SK-N-SH (cell line): Measurements from ENCODE around the gene TFRC. TPM values are rescaled to one million over a fixed set of nuclear protein-coding genes. Genes with fewer than 3 reads are reported as not detected.

Experiments
- CTCF ChIA-PET: fragments of 300-600, 350-600 bp; formaldehyde crosslinking; extraction: SDS; loops from one replicate; lab custom pipeline; 2021; lab: Yijun Ruan, JAX
- POLR2A ChIA-PET: fragments of 350-600 bp; sonication (Branson Sonifier 250); formaldehyde crosslinking; extraction: SDS; loops from one replicate; lab custom pipeline; 2020; ENCODE audit warnings: antibody characterized with exemption, inconsistent platforms; lab: Yijun Ruan, JAX
- DNase-seq: peaks from one replicate; pipeline ENCODE4 v3.0.0; 2012
- H2AFZ ChIP-seq: fragments of 200-600 bp; sonication (generic); 2 replicates; pipeline ENCODE4 v1.8.1; 2016; ENCODE audit warnings: antibody characterized with exemption, mild to moderate bottlenecking, low read depth
- H3F3A ChIP-seq: fragments of 200-600 bp; sonication (generic); replicated peaks from 2 replicates; pipeline ENCODE3; 2016; ENCODE audit warnings: antibody characterized with exemption, mild to moderate bottlenecking; ENCODE audit not compliant: insufficient read depth
- H3K27ac ChIP-seq, 2 experiments: fragments of 200-500 bp in 1 of 2; fragments of 200-600 bp in 1 of 2; sonication (Bioruptor generic) in 1 of 2; sonication (generic), shearing (Covaris generic) in 1 of 2; 2 replicates each; pipeline versions ENCODE4 v1.5.1 to v1.6.1; 2014 to 2016; ENCODE audit warnings: low read depth in 2 of 2, inconsistent platforms in 1 of 2, low read length in 1 of 2, mild to moderate bottlenecking in 1 of 2, mixed read lengths in 1 of 2
- H3K27me3 ChIP-seq: fragments of 200-600 bp; sonication (generic), shearing (Covaris generic); 2 replicates; pipeline ENCODE4 v1.6.1; 2016; ENCODE audit warnings: mixed run types; ENCODE audit not compliant: insufficient read depth
- H3K36me3 ChIP-seq, 2 experiments: fragments of 200-500 bp in 1 of 2; fragments of 200-600 bp in 1 of 2; sonication (Bioruptor generic) in 1 of 2; sonication (generic) in 1 of 2; replicated peaks in 1 of 2; 2 replicates each; pipeline versions ENCODE3 to v1.5.1; 2014 to 2016; ENCODE audit warnings: low read length in 1 of 2, mild to moderate bottlenecking in 1 of 2; ENCODE audit not compliant: insufficient read depth in 2 of 2, control insufficient read depth in 1 of 2
- H3K4me1 ChIP-seq, 2 experiments: fragments of 200-500 bp in 1 of 2; fragments of 200-600 bp in 1 of 2; sonication (Bioruptor generic) in 1 of 2; sonication (generic), shearing (Covaris generic) in 1 of 2; 2 replicates each; pipeline versions ENCODE4 v1.5.1 to v1.6.1; 2014 to 2016; ENCODE audit warnings: low read depth in 1 of 2, low read length in 1 of 2, mixed run types in 1 of 2; ENCODE audit not compliant: insufficient read depth in 2 of 2, control insufficient read depth in 1 of 2
- H3K4me2 ChIP-seq: fragments of 200-600 bp; sonication (generic), shearing (Covaris generic); 2 replicates; pipeline ENCODE4 v1.6.1; 2017; ENCODE audit warnings: mixed run types
- H3K4me3 ChIP-seq, 2 experiments: fragments of 200-500 bp in 1 of 2; fragments of 200-600 bp in 1 of 2; sonication (Bioruptor generic) in 1 of 2; sonication (generic), shearing (Covaris generic) in 1 of 2; 2 replicates each; pipeline versions ENCODE4 v1.5.1 to v1.8.1; 2014 to 2016; ENCODE audit warnings: low read depth in 2 of 2, inconsistent platforms in 1 of 2, low read length in 1 of 2, mild to moderate bottlenecking in 1 of 2, mixed read lengths in 1 of 2, moderate library complexity in 1 of 2
- H3K79me2 ChIP-seq: fragments of 200-600 bp; sonication (generic); 2 replicates; pipeline ENCODE4 v1.8.1; 2017; ENCODE audit warnings: mild to moderate bottlenecking; ENCODE audit not compliant: insufficient read depth
- H3K9ac ChIP-seq: fragments of 200-600 bp; sonication (generic); 2 replicates; pipeline ENCODE4 v1.6.1; 2017; ENCODE audit warnings: mixed run types
- H3K9me2 ChIP-seq: fragments of 200-600 bp; sonication (generic); 2 replicates; pipeline ENCODE4 v1.6.1; 2017; ENCODE audit warnings: mixed run types
- H3K9me3 ChIP-seq: fragments of 200-600 bp; sonication (generic); 2 replicates; pipeline ENCODE4 v1.6.1; 2017; ENCODE audit warnings: mixed run types, mild to moderate bottlenecking, moderate library complexity
- H4K20me1 ChIP-seq: fragments of 200-600 bp; sonication (generic); 2 replicates; pipeline ENCODE4 v1.6.1; 2017; ENCODE audit warnings: mild to moderate bottlenecking, mixed run types; ENCODE audit not compliant: insufficient read depth
- EZH2phosphoT487 ChIP-seq: fragments of 200-600 bp; sonication (generic); IDR thresholded peaks from 2 replicates; pipeline ENCODE4 v1.6.1; 2017; ENCODE audit warnings: low read depth, mixed run types, mild to moderate bottlenecking, antibody characterized with exemption, moderate library complexity, borderline replicate concordance
- FOXJ3 ChIP-seq: sonication (generic); formaldehyde crosslinking; IDR thresholded peaks from 2 replicates; pipeline ENCODE4 v1.5.1; 2020; ENCODE audit warnings: mild to moderate bottlenecking, missing genetic modification reagents
- FOXM1 ChIP-seq: IDR thresholded peaks from 2 replicates; pipeline ENCODE4 v1.4.0; 2012; ENCODE audit warnings: low read depth, mild to moderate bottlenecking
- GABPA ChIP-seq: IDR thresholded peaks from 2 replicates; pipeline ENCODE4 v1.4.0; 2012; ENCODE audit warnings: low read depth, mild to moderate bottlenecking
- POLR2AphosphoS5 ChIP-seq: IDR thresholded peaks from 2 replicates; pipeline ENCODE4 v1.6.1; 2012; ENCODE audit warnings: low read depth, low read length
- RXRA ChIP-seq: IDR thresholded peaks from 2 replicates; pipeline ENCODE4 v1.4.0; 2012; ENCODE audit warnings: low read depth, mild to moderate bottlenecking, borderline replicate concordance
- WGBS: methylation state at CpG from one replicate; pipeline ENCODE4 v1.1.6; 2017; ENCODE audit warnings: low lambda C conversion rate; 5-methylcytosine and 5-hydroxymethylcytosine counted together
- polyA plus RNA-seq, 3 experiments: library from polyadenylated mRNA; depleted of rRNA; stranded (reverse); fragments of >200 nt; gene quantifications; 2 replicates each; pipeline ENCODE4 v1.2.3, GENCODE V29; 2012
- TF ChIP-seq, protein P1 (sequence below): IDR thresholded peaks from 2 replicates; pipeline ENCODE4 v1.4.0; 2012; ENCODE audit warnings: low read depth, borderline replicate concordance
- TF ChIP-seq, protein P2 (sequence below): IDR thresholded peaks from 2 replicates; pipeline ENCODE4 v1.4.0; 2012; ENCODE audit warnings: low read depth, borderline replicate concordance
- TF ChIP-seq, protein P3 (sequence below): fragments of 150-350 bp; IDR thresholded peaks from 2 replicates; pipeline ENCODE4 v1.6.1; 2017; ENCODE audit warnings: antibody characterized with exemption, low read length, low read depth, borderline replicate concordance
- TF ChIP-seq, protein P4 (sequence below): fragments of 150-350 bp; IDR thresholded peaks from 2 replicates; pipeline ENCODE4 v1.6.1; 2016; ENCODE audit warnings: mild to moderate bottlenecking, low read depth, low read length

TFRC gene
- polyA plus RNA-seq, 1 of the 3 experiments (the other 2 are of a cell fraction), result 35.0 TPM

DNA sequence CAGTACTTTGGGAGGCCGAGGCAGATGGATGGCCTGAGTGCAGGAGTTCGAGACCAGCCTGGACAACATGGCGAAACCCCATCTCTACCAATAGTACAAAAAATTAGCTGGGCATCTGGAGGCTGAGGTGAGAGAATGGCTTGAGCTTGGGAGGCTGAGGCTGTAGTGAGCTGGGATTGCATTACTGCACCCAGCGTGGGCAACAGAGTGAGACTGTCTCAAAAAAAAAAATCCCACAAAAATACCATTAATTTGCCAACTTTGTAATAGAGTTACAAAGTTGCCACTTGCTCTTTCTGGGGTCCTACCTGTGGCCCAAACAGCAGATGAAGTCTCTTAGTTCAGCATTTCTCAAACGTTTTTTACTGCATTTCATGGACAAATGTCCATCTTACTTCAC, 6.0 kb upstream of the TFRC start:
- H2AFZ ChIP-seq, result no peak overlapping the region
- H3K36me3 ChIP-seq, result no peaks in the 10 kb centered on the region
- 61% methylated on average over 5 of the region's 5 CpGs for WGBS
- H3K4me2 ChIP-seq, result no peak overlapping the region
- no peaks in the 10 kb centered on the region for H3K27me3 ChIP-seq
- H3K4me3 ChIP-seq, result no peak overlapping the region
- ChIA-PET POLR2A (no interaction called here), CTCF (no interaction called here)
- H3K4me1 ChIP-seq, result no peaks in the 10 kb centered on the region
- H3F3A ChIP-seq, result no peaks in the 10 kb centered on the region
- TF ChIP-seq EZH2phosphoT487 (no peak), FOXJ3 (CRISPR knock-in tag) (no peak), FOXM1 (no peak), RXRA (no peak)
- TF ChIP-seq, protein P1, sequence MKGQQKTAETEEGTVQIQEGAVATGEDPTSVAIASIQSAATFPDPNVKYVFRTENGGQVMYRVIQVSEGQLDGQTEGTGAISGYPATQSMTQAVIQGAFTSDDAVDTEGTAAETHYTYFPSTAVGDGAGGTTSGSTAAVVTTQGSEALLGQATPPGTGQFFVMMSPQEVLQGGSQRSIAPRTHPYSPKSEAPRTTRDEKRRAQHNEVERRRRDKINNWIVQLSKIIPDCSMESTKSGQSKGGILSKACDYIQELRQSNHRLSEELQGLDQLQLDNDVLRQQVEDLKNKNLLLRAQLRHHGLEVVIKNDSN, result no peak
- TF ChIP-seq, protein P2, sequence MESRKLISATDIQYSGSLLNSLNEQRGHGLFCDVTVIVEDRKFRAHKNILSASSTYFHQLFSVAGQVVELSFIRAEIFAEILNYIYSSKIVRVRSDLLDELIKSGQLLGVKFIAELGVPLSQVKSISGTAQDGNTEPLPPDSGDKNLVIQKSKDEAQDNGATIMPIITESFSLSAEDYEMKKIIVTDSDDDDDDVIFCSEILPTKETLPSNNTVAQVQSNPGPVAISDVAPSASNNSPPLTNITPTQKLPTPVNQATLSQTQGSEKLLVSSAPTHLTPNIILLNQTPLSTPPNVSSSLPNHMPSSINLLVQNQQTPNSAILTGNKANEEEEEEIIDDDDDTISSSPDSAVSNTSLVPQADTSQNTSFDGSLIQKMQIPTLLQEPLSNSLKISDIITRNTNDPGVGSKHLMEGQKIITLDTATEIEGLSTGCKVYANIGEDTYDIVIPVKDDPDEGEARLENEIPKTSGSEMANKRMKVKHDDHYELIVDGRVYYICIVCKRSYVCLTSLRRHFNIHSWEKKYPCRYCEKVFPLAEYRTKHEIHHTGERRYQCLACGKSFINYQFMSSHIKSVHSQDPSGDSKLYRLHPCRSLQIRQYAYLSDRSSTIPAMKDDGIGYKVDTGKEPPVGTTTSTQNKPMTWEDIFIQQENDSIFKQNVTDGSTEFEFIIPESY, result no peak
- no peaks in the 10 kb centered on the region for H3K9me3 ChIP-seq
- no peak for DNase-seq
- no peaks in the 10 kb centered on the region for H3K79me2 ChIP-seq
- H4K20me1 ChIP-seq, result no peaks in the 10 kb centered on the region
- H3K9ac ChIP-seq, result no peak overlapping the region
- no peaks in the 10 kb centered on the region for H3K9me2 ChIP-seq
- no peak overlapping the region for H3K27ac ChIP-seq

DNA sequence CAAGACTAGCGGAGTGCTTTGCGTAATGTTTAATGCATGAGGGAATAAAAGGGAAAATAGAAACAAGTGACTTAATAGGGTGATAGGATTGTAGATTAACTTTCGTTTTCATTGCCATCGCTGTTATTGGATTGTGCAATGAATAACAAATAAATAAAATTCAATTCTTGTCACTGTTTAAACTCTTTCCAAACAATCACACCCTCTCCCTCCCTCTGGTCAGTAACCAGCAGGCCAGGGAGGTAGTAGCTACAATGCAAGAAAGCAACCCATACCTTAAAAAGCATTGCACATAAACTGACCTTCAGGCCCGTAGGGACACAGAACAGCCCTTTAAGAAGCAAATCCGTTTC, 705 bp upstream of the TFRC start:
- TF ChIP-seq GABPA, result no peak
- TF ChIP-seq, protein P3, sequence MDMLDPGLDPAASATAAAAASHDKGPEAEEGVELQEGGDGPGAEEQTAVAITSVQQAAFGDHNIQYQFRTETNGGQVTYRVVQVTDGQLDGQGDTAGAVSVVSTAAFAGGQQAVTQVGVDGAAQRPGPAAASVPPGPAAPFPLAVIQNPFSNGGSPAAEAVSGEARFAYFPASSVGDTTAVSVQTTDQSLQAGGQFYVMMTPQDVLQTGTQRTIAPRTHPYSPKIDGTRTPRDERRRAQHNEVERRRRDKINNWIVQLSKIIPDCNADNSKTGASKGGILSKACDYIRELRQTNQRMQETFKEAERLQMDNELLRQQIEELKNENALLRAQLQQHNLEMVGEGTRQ, result no peak
- no peak for TF ChIP-seq POLR2AphosphoS5
- TF ChIP-seq, protein P4, sequence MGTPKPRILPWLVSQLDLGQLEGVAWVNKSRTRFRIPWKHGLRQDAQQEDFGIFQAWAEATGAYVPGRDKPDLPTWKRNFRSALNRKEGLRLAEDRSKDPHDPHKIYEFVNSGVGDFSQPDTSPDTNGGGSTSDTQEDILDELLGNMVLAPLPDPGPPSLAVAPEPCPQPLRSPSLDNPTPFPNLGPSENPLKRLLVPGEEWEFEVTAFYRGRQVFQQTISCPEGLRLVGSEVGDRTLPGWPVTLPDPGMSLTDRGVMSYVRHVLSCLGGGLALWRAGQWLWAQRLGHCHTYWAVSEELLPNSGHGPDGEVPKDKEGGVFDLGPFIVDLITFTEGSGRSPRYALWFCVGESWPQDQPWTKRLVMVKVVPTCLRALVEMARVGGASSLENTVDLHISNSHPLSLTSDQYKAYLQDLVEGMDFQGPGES, result no peak
- TF ChIP-seq, protein P2, result no peak
- no peak for TF ChIP-seq RXRA
- H3K79me2 ChIP-seq, result peaks cover 42% of the 10 kb centered on the region
- H3K27me3 ChIP-seq, result no peaks in the 10 kb centered on the region
- H3F3A ChIP-seq, result peaks cover 5% of the 10 kb centered on the region
- peaks cover 0 to 7% of the 10 kb centered on the region in 2 experiments; a peak in 2 of 4 replicates for H3K4me1 ChIP-seq
- peak overlapping the region; percentile 86 to 99 for H3K4me3 ChIP-seq
- peak overlapping the region; percentile 86 for H3K4me2 ChIP-seq
- no peak overlapping the region for H3K9ac ChIP-seq
- H4K20me1 ChIP-seq, result peaks cover 33% of the 10 kb centered on the region
- ChIA-PET POLR2A (no interaction called here), CTCF (interaction anchor here (1.3 kb wide), 1 partner anchor 114 kb away, joined by 5 read pairs; no protein-coding TSS in a partner anchor)
- peak; percentile 35 for DNase-seq
- H3K27ac ChIP-seq, result peak overlapping the region in 1 of 2 experiments; percentile 76; a peak in 2 of 4 replicates
- peak overlapping the region; percentile 89 for H2AFZ ChIP-seq
- no peaks in the 10 kb centered on the region for H3K9me3 ChIP-seq
- no peaks in the 10 kb centered on the region for H3K36me3 ChIP-seq
- H3K9me2 ChIP-seq, result no peaks in the 10 kb centered on the region
- WGBS, result 75% methylated on average over 6 of the region's 6 CpGs
